Testis (tissue), 2 donors: ENCODE results near the gene PAK6.
A peak's percentile ranks its signal among the peaks of the same experiment; 100 is the strongest.

Source experiments
- POLR2A ChIP-seq: fragments of 450-650 bp; IDR thresholded peaks from one replicate; pipeline ENCODE4 v1.6.1; 2017; ENCODE audit warnings: antibody characterized with exemption, mild to moderate bottlenecking, moderate library complexity
- TF ChIP-seq, protein P1 (sequence below), 3 experiments: fragments of 450-650 bp in 2 of 3; fragments of 200-600 bp in 1 of 3; sonication (generic) in 1 of 3; IDR thresholded peaks; one replicate each; pipeline ENCODE4 v1.5.1; 2016 to 2019; ENCODE audit warnings: antibody characterized with exemption in 3 of 3, mild to moderate bottlenecking in 2 of 3, moderate library complexity in 1 of 3

DNA sequence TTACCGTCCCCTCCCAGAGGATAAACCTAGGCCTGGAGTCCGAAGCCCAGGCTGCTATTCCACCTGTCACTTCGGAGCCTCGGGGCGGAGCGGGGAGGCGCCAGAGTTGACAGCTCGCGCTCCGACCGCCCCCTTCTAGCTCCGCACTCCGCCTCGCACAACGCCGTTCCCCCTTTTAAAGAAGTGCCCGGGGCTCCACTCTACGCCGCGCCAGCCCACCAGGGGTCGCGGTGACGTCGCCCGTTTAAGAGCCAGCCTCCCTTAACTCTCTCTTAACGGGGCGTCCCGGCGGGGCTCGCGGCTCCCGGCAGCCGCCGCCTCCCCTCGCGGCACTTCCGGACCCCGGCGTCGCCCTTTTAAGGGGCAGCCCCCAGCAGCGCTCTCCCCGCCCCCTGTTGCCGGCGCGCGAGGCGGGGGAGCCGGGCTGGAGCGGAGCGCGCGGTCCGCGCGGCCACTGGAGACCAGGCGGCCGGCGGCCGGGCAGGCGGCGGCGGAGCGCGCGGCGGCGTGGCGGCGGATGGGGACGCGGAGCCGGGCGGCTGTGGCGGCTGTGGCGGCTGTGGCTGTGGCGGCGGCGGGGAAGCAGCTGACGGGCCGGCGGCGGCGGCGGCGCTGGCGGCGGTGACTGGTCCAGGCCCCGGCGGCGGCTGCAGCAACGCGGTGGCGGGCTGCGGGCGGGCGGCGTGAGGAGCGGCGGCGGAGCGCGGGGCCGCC lies 84.5 kb downstream of the PAK6 start, which contains the start of gene INAFM2:
- TF ChIP-seq, protein P1, sequence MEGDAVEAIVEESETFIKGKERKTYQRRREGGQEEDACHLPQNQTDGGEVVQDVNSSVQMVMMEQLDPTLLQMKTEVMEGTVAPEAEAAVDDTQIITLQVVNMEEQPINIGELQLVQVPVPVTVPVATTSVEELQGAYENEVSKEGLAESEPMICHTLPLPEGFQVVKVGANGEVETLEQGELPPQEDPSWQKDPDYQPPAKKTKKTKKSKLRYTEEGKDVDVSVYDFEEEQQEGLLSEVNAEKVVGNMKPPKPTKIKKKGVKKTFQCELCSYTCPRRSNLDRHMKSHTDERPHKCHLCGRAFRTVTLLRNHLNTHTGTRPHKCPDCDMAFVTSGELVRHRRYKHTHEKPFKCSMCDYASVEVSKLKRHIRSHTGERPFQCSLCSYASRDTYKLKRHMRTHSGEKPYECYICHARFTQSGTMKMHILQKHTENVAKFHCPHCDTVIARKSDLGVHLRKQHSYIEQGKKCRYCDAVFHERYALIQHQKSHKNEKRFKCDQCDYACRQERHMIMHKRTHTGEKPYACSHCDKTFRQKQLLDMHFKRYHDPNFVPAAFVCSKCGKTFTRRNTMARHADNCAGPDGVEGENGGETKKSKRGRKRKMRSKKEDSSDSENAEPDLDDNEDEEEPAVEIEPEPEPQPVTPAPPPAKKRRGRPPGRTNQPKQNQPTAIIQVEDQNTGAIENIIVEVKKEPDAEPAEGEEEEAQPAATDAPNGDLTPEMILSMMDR (IDR thresholded peaks at IDR 0.05): peak; percentile 49 to 90 (median 77)
- TF ChIP-seq POLR2A: no peak
